RWPE1 (cell line): ENCODE measurements around the gene CUX1.
A peak's percentile ranks its signal among the peaks of the same experiment; 100 is the strongest.

Experiments
- CTCF ChIA-PET: fragments of 350-600 bp; sonication (Branson Sonifier 250); formaldehyde crosslinking; extraction: SDS; loops from one replicate; lab custom pipeline; 2021; lab: Yijun Ruan, JAX
- POLR2A ChIA-PET: fragments of 400-600 bp; formaldehyde crosslinking; extraction: SDS; loops from one replicate; lab custom pipeline; 2020; ENCODE audit warnings: antibody characterized with exemption; ENCODE audit not compliant: low non-redundant PET; lab: Yijun Ruan, JAX
- DNase-seq: peaks from one replicate; pipeline ENCODE4 v3.0.0; 2012; ENCODE audit warnings: low spot score
- H3K27ac ChIP-seq: fragments of 450-650 bp; 2 replicates; pipeline ENCODE4 v1.5.1; 2017
- TF ChIP-seq, protein P1 (sequence below): fragments of 450-650 bp; conservative IDR thresholded peaks from 2 replicates; pipeline ENCODE4 v1.5.1; 2017; ENCODE audit warnings: low read depth, mild to moderate bottlenecking

The CUX1 gene

GRCh38 chr7:102061981-102062390, 244.6 kb downstream of the CUX1 start:
- CTCF ChIA-PET, result no interaction called here
- POLR2A ChIA-PET, result no interaction called here
- TF ChIP-seq, protein P1, sequence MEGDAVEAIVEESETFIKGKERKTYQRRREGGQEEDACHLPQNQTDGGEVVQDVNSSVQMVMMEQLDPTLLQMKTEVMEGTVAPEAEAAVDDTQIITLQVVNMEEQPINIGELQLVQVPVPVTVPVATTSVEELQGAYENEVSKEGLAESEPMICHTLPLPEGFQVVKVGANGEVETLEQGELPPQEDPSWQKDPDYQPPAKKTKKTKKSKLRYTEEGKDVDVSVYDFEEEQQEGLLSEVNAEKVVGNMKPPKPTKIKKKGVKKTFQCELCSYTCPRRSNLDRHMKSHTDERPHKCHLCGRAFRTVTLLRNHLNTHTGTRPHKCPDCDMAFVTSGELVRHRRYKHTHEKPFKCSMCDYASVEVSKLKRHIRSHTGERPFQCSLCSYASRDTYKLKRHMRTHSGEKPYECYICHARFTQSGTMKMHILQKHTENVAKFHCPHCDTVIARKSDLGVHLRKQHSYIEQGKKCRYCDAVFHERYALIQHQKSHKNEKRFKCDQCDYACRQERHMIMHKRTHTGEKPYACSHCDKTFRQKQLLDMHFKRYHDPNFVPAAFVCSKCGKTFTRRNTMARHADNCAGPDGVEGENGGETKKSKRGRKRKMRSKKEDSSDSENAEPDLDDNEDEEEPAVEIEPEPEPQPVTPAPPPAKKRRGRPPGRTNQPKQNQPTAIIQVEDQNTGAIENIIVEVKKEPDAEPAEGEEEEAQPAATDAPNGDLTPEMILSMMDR, result no peak
- no peak for DNase-seq
- H3K27ac ChIP-seq, result peak overlapping the region; percentile 97

DNA sequence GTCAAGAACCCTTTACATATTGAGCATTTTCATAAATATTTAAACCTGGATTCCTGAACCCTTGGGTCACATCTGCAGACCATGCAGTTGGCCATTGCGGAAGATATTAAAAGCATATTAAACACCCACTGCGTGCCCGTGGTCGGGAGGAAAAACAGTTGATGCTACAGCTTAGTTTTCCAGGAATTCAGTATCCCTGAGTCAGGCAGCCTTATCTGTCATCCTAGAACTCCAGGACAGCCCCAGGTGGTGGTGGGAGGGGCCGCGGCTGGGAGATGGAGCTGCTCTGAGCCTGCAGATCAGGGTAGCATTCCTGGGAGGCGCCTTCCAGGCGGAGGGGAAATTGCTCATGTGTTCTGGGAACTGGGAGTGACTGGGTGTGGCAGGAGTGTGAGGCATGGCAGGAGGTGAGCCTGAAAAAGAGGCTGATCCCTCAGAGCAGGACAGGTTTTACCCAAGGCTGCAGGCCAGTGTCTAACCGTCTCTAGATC, 246.3 kb downstream of the CUX1 start:
- ChIA-PET CTCF (interaction anchor here (0.9 kb wide), 1 partner anchor 13 kb away, joined by 3 read pairs; no protein-coding TSS in a partner anchor), POLR2A (interaction anchor here (0.7 to 0.8 kb wide), 2 partner anchors 10 to 39 kb away, joined by 3 to 5 read pairs; no protein-coding TSS in a partner anchor)
- DNase-seq, result peak; percentile 85
- TF ChIP-seq, protein P1, result no peak
- peak overlapping the region; percentile 97 for H3K27ac ChIP-seq

GRCh38 chr7:102064361-102065025, 247.1 kb downstream of the CUX1 start:
- ChIA-PET CTCF (interaction anchor here (0.7 to 0.9 kb wide), 2 partner anchors 12 to 69 kb away, joined by 3 read pairs; no protein-coding TSS in a partner anchor), POLR2A (interaction anchor here (0.7 to 0.8 kb wide), 2 partner anchors 9 to 38 kb away, joined by 3 to 5 read pairs; no protein-coding TSS in a partner anchor)
- TF ChIP-seq, protein P1, result no peak
- H3K27ac ChIP-seq, result peak overlapping the region; percentile 97
- peak; percentile 56 for DNase-seq

DNA sequence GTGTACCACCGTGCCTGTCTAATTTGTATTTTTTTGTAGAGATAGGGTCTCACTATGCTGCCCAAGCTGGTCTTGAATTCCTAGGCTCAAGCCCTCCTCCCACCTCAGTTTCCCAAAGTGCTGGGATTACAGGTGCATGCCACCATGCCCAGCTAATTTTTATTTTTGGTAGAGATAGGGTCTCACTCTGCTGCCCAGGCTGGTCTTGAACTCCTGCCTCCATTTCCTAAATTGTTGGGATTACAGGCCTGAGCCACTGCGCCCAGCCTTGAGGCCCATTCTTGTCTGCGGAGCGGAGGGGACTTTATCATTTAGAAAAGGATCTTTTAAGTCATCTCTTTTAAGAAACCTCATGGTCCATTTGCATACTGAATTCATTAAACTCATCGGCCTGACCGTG, 247.8 kb downstream of the CUX1 start:
- no peak for DNase-seq
- TF ChIP-seq, protein P1, result no peak
- CTCF ChIA-PET, result interaction anchor here (0.6 kb wide), 1 partner anchor 1615 kb away, joined by 5 read pairs; no protein-coding TSS in a partner anchor
- POLR2A ChIA-PET, result no interaction called here
- peak overlapping the region; percentile 97 for H3K27ac ChIP-seq

DNA sequence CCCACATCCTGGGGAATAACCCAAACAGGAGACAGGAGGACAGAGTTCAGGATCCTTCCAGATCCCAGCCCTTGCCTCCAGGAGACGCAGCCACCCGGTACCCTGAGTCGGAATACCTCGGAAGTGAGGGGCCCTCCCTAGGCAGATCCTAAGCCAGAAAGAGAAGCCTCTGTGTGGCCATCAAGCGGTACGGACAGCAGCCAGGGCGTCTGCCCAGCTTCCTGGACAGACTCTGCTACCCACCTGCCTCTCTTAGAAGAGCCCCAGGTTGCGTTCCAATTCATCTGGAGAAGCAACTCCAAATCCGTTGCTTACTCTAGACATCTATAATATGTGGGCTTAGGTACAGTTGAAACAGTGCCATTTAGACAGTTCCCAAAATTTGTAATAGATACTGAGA, 249.1 kb downstream of the CUX1 start:
- ChIA-PET POLR2A (no interaction called here), CTCF (no interaction called here)
- TF ChIP-seq, protein P1, result no peak
- DNase-seq, result no peak
- peak overlapping the region; percentile 97; the same call in 1 of the 2 replicates for H3K27ac ChIP-seq

DNA sequence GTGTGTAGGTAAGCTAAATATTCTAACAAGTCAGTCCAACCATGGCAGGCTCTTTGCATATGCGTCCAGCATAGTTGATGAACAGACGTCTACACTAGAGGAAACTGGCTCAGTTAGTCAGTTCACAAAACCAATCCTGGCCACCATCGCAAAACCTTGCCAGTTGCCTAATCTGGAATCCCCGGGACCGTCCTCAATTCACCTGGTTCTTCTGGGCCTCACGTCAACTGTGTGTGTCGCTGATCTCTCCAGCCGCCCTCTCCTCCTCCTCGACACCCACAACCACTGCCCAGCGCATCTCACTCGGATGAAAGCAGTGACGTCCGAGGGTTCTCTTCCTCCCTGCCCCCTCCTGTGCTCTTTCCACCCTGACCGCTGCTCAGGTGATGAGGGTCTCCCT, 251.4 kb downstream of the CUX1 start:
- ChIA-PET POLR2A (no interaction called here), CTCF (no interaction called here)
- TF ChIP-seq, protein P1, result no peak
- no peak overlapping the region for H3K27ac ChIP-seq
- no peak for DNase-seq
